ENCODE measurements around the gene GET3. TPM values are rescaled to one million over a fixed set of nuclear protein-coding genes. Genes with fewer than 3 reads are reported as not detected.

Gene GET3
- total RNA-seq, 2 experiments from 2014 or later, result 78.3 to 80.2 TPM

GRCh38 chr19:12777217-12778016, 40.1 kb downstream of the GET3 start:
- Mint-ChIP-seq H3K9me3 (no peaks in the 10 kb centered on the region), H3K4me3 (peak overlapping the region; percentile 80), H3K4me1 (peaks cover 27% of the 10 kb centered on the region), H3K27ac (peak overlapping the region; percentile 67), H3K36me3 (no peaks in the 10 kb centered on the region), H3K27me3 (no peaks in the 10 kb centered on the region)
- peak; percentile 90 for DNase-seq

GRCh38 chr19:12778017-12778904, 41.0 kb downstream of the GET3 start:
- Mint-ChIP-seq H3K4me1 (peaks cover 27% of the 10 kb centered on the region), H3K4me3 (peak overlapping the region; percentile 80), H3K9me3 (no peaks in the 10 kb centered on the region), H3K36me3 (no peaks in the 10 kb centered on the region), H3K27me3 (no peaks in the 10 kb centered on the region), H3K27ac (peak overlapping the region; percentile 67)
- DNase-seq, result peak; percentile 52

- H3K27ac Mint-ChIP-seq, result peak overlapping the region; percentile 67
- no peaks in the 10 kb centered on the region for H3K36me3 Mint-ChIP-seq
- peaks cover 26% of the 10 kb centered on the region for H3K4me1 Mint-ChIP-seq
- peak overlapping the region; percentile 80 for H3K4me3 Mint-ChIP-seq
- no peaks in the 10 kb centered on the region for H3K9me3 Mint-ChIP-seq
- DNase-seq, result no peak
- H3K27me3 Mint-ChIP-seq, result no peaks in the 10 kb centered on the region
Measured at GRCh38 chr19:12778905-12779161, 41.5 kb downstream of the GET3 start.

GRCh38 chr19:12779162-12779993, 42.1 kb downstream of the GET3 start:
- H3K27me3 Mint-ChIP-seq, result no peaks in the 10 kb centered on the region
- H3K4me1 Mint-ChIP-seq, result peaks cover 26% of the 10 kb centered on the region

GRCh38 chr19:12782174-12782423, 44.8 kb downstream of the GET3 start:
- Mint-ChIP-seq H3K27ac (peak overlapping the region; percentile 96), H3K4me1 (peaks cover 27% of the 10 kb centered on the region), H3K4me3 (peak overlapping the region; percentile 80), H3K36me3 (no peaks in the 10 kb centered on the region), H3K9me3 (no peaks in the 10 kb centered on the region), H3K27me3 (no peaks in the 10 kb centered on the region)
- DNase-seq, result no peak

More at GRCh38 chr19:12779162-12779993, 42.1 kb downstream of the GET3 start:
- Mint-ChIP-seq H3K9me3 (no peaks in the 10 kb centered on the region), H3K36me3 (no peaks in the 10 kb centered on the region), H3K27ac (peak overlapping the region; percentile 44), H3K4me3 (peak overlapping the region; percentile 80)
- DNase-seq, result no peak

- Mint-ChIP-seq H3K27me3 (no peaks in the 10 kb centered on the region), H3K27ac (peak overlapping the region; percentile 96), H3K4me3 (peak overlapping the region; percentile 80), H3K4me1 (peaks cover 24% of the 10 kb centered on the region), H3K36me3 (no peaks in the 10 kb centered on the region), H3K9me3 (no peaks in the 10 kb centered on the region)
- peak; percentile 91 for DNase-seq
Measured at GRCh38 chr19:12782424-12783290, 45.4 kb downstream of the GET3 start.

GRCh38 chr19:12783291-12783848, 46.1 kb downstream of the GET3 start:
- DNase-seq, result no peak
- H3K36me3 Mint-ChIP-seq, result no peaks in the 10 kb centered on the region
- peaks cover 27% of the 10 kb centered on the region for H3K4me1 Mint-ChIP-seq
- H3K9me3 Mint-ChIP-seq, result no peaks in the 10 kb centered on the region
- H3K27ac Mint-ChIP-seq, result peak overlapping the region; percentile 87
- H3K27me3 Mint-ChIP-seq, result no peaks in the 10 kb centered on the region
- H3K4me3 Mint-ChIP-seq, result peak overlapping the region; percentile 70

GRCh38 chr19:12783849-12784393, 46.6 kb downstream of the GET3 start:
- H3K4me3 Mint-ChIP-seq, result peak overlapping the region; percentile 70
- no peak for DNase-seq
- no peaks in the 10 kb centered on the region for H3K36me3 Mint-ChIP-seq
- H3K27ac Mint-ChIP-seq, result peak overlapping the region; percentile 87
- H3K27me3 Mint-ChIP-seq, result no peaks in the 10 kb centered on the region
- no peaks in the 10 kb centered on the region for H3K9me3 Mint-ChIP-seq
- peaks cover 27% of the 10 kb centered on the region for H3K4me1 Mint-ChIP-seq

- Mint-ChIP-seq H3K4me3 (no peak overlapping the region), H3K36me3 (no peaks in the 10 kb centered on the region), H3K9me3 (no peaks in the 10 kb centered on the region), H3K27me3 (no peaks in the 10 kb centered on the region), H3K4me1 (peaks cover 28% of the 10 kb centered on the region), H3K27ac (no peak overlapping the region)
- no peak for DNase-seq
Measured at GRCh38 chr19:12784394-12784870, 47.1 kb downstream of the GET3 start.

- H3K27ac Mint-ChIP-seq, result no peak overlapping the region
- no peak for DNase-seq
- no peaks in the 10 kb centered on the region for H3K9me3 Mint-ChIP-seq
- peaks cover 27% of the 10 kb centered on the region for H3K4me1 Mint-ChIP-seq
- H3K4me3 Mint-ChIP-seq, result no peak overlapping the region
- H3K27me3 Mint-ChIP-seq, result no peaks in the 10 kb centered on the region
- no peaks in the 10 kb centered on the region for H3K36me3 Mint-ChIP-seq
Measured at GRCh38 chr19:12784871-12785430, 47.7 kb downstream of the GET3 start.

- H3K36me3 Mint-ChIP-seq, result no peaks in the 10 kb centered on the region
- DNase-seq, result no peak
- H3K4me3 Mint-ChIP-seq, result no peak overlapping the region
- no peaks in the 10 kb centered on the region for H3K27me3 Mint-ChIP-seq
- peaks cover 30% of the 10 kb centered on the region for H3K4me1 Mint-ChIP-seq
- H3K27ac Mint-ChIP-seq, result no peak overlapping the region
- H3K9me3 Mint-ChIP-seq, result no peaks in the 10 kb centered on the region
Measured at GRCh38 chr19:12785431-12786031, 48.2 kb downstream of the GET3 start.

- Mint-ChIP-seq H3K36me3 (no peaks in the 10 kb centered on the region), H3K9me3 (no peaks in the 10 kb centered on the region), H3K27ac (peak overlapping the region; percentile 65), H3K4me1 (peaks cover 37% of the 10 kb centered on the region), H3K4me3 (no peak overlapping the region), H3K27me3 (no peaks in the 10 kb centered on the region)
- no peak for DNase-seq
Measured at GRCh38 chr19:12786141-12786870, 49.0 kb downstream of the GET3 start.

GRCh38 chr19:12786952-12787351, 49.7 kb downstream of the GET3 start:
- DNase-seq, result no peak
- Mint-ChIP-seq H3K9me3 (no peaks in the 10 kb centered on the region), H3K4me3 (no peak overlapping the region), H3K4me1 (peaks cover 32% of the 10 kb centered on the region), H3K36me3 (peaks cover 3% of the 10 kb centered on the region), H3K27me3 (no peaks in the 10 kb centered on the region), H3K27ac (peak overlapping the region; percentile 65)

All from activated naive CD8-positive, alpha-beta T cell treated with anti-CD3 and anti-CD28 coated beads for 36 hours (primary cell).